Mucosa of descending colon (tissue), 3 donors: ENCODE data around the gene IFNG-AS1. TPM values are rescaled to one million over a fixed set of nuclear protein-coding genes. Genes with fewer than 3 reads are reported as not detected.

ENCODE experiments used
- ATAC-seq: fragments of 200-7000 bp; cut with Tn5 transposase; one replicate; pipeline ENCODE4 v1.9.1; 2020; ENCODE audit warnings: mild to moderate bottlenecking, moderate library complexity
- DNase-seq, 3 donors: peaks; one replicate each; pipeline ENCODE4 v3.0.0-alpha.2; 2020
- H3K36me3 ChIP-seq: fragments of 200-600 bp; one replicate; pipeline ENCODE4 v1.8.0; 2021; ENCODE audit warnings: low read depth, mild to moderate bottlenecking
- H3K4me1 ChIP-seq: fragments of 200-600 bp; one replicate; pipeline ENCODE4 v1.8.0; 2021; ENCODE audit warnings: low read depth, mild to moderate bottlenecking
- H3K4me3 ChIP-seq: fragments of 200-600 bp; one replicate; pipeline ENCODE4 v1.8.0; 2021; ENCODE audit warnings: mild to moderate bottlenecking
- H3K9me3 ChIP-seq: fragments of 200-600 bp; one replicate; pipeline ENCODE4 v1.8.0; 2021; ENCODE audit warnings: mild to moderate bottlenecking
- intact Hi-C, 2 donors: fragments of 100-400 bp; cut with DNase I in 1 of 2; cut with micrococcal nuclease in 1 of 2; formaldehyde crosslinking; loops; one replicate each; pipeline versions ENCODE4 v1.11.0 to v1.11.1; 2022; cut with DNase I, micrococcal nuclease
- total RNA-seq, 3 donors: library from RNA; stranded (reverse); fragmentation: NEBNext Ultra II Directional in 2 of 3; extraction: Animal tissue kit (Norgen Biotek cat#: 25700) in 2 of 3; gene quantifications; one replicate each; pipeline versions ENCODE4 v1.2.1 to v1.2.4, GENCODE V29; 2021 to 2023
- TF ChIP-seq, protein P1 (sequence below): fragments of 200-600 bp; IDR thresholded peaks from one replicate; pipeline ENCODE4 v1.8.0; 2022; ENCODE audit warnings: antibody characterized with exemption, mild to moderate bottlenecking
- donor health status: DM: no; HTN: no; CAD: no; lungs with moderate emphysema.
- donor health status: DM: no; HTN: no; CAD: no.
- donor health status: DM: no; HTN: yes; CAD: no.

Gene IFNG-AS1
- total RNA-seq, 3 donors from 2014 or later, result 0.17 to 0.70 TPM; not detected in 1

DNA sequence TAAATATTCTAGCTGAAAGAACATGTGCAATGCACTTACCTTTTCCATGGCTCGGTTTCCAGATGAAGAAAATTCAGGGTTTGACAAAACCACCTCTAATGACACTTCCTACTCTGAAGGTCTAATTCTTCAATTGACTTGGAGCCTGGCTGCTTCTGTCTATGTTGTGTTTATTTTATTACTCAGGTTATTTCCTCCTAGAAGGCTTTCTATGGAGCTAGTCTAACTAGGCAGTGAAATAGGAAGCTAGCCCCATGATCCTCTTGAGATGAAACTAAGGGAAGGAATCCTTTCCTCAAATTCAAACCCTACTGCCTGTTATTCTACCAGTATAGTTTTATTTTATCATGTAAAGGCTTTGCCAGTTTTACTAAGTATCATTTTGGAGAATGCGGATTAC lies 20.9 kb upstream of the IFNG-AS1 start:
- Histone ChIP-seq H3K9me3 (no peaks in the 10 kb centered on the region), H3K36me3 (no peaks in the 10 kb centered on the region), H3K4me1 (no peaks in the 10 kb centered on the region), H3K4me3 (no peak overlapping the region)
- intact Hi-C loops, result no loop called here
- no peak for DNase-seq
- ATAC-seq, result no peak
- TF ChIP-seq, protein P1, sequence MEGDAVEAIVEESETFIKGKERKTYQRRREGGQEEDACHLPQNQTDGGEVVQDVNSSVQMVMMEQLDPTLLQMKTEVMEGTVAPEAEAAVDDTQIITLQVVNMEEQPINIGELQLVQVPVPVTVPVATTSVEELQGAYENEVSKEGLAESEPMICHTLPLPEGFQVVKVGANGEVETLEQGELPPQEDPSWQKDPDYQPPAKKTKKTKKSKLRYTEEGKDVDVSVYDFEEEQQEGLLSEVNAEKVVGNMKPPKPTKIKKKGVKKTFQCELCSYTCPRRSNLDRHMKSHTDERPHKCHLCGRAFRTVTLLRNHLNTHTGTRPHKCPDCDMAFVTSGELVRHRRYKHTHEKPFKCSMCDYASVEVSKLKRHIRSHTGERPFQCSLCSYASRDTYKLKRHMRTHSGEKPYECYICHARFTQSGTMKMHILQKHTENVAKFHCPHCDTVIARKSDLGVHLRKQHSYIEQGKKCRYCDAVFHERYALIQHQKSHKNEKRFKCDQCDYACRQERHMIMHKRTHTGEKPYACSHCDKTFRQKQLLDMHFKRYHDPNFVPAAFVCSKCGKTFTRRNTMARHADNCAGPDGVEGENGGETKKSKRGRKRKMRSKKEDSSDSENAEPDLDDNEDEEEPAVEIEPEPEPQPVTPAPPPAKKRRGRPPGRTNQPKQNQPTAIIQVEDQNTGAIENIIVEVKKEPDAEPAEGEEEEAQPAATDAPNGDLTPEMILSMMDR, result no peak

DNA sequence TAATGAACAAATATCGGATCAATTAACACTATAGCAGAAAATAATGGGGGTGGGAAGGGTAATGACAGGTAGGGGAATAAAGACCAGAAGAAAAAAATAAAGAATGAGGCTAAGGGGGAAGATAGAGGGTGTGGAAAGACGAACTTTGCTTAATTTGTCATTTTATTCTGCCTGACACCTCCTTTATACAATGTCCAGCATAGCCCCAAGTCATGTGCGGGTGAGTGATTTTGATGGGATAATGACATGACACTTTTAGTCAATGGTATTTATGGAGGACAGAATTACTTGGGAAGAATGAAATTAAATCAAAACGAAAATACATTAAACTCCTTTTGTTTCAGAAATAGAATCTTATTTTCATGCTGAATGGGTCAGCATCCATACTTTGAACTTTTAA lies 20.5 kb upstream of the IFNG-AS1 start:
- no peaks in the 10 kb centered on the region for H3K9me3 ChIP-seq
- H3K4me1 ChIP-seq, result no peaks in the 10 kb centered on the region
- intact Hi-C loops, result no loop called here
- no peak overlapping the region for H3K4me3 ChIP-seq
- DNase-seq, result no peak
- TF ChIP-seq, protein P1, result no peak
- H3K36me3 ChIP-seq, result no peaks in the 10 kb centered on the region
- ATAC-seq, result no peak

DNA sequence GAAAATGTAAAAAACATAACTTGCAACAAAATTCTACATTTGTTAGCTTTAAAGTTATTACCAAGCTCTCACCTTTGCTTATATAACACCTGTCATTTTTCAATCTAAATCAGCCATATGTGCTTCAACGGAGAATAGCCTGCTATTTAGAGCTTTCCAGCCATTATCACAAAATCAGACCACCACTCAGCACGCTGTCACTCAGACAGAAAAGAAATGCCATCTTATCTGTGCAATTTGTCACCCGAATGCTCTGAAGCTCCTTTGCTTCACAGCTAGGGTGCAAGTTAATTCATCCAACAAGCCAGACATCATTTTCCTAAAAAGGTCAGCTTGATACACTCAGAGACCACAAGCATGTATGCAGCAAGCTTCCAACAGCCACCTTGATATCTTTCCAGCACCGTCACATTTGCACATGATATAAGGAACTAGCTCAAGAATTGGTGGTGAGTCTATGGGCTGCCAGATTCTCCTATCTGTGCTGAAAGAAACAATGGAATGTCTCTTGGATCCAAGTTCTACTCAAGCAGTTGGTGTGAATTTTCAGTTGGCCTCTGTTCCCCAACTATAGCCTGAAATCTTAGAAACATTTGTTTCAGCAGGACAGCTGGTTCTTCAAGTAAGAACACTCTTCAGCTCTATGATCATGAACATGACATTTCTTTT lies 20.0 kb upstream of the IFNG-AS1 start:
- H3K4me3 ChIP-seq, result no peak overlapping the region
- no peaks in the 10 kb centered on the region for H3K36me3 ChIP-seq
- intact Hi-C loops, result no loop called here
- no peak for ATAC-seq
- no peaks in the 10 kb centered on the region for H3K4me1 ChIP-seq
- TF ChIP-seq, protein P1, result no peak
- no peak for DNase-seq
- no peaks in the 10 kb centered on the region for H3K9me3 ChIP-seq

DNA sequence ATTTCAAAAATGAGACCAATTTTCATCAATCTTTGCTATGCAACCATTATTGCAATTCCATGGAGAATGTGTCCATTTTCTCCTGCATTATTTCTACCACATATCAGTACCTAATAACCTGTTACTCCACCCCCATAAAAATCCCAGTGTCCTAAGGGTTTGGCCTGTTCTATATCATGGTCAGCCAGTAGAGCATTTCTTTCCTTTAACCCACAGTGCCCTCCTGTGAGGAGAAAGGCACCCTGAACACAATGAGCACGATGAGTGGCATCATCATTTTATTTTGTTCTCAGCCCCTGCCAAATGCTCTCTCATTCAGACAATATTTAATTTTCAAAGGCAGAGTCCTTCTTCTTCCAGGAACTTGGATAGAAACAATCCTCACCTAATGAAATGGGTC lies 11.6 kb upstream of the IFNG-AS1 start:
- ATAC-seq (no peak), DNase-seq (no peak)
- H3K4me1 ChIP-seq, result no peaks in the 10 kb centered on the region
- no peak overlapping the region for H3K4me3 ChIP-seq
- TF ChIP-seq, protein P1, result no peak
- H3K9me3 ChIP-seq, result no peaks in the 10 kb centered on the region
- intact Hi-C loops, result no loop called here
- H3K36me3 ChIP-seq, result no peaks in the 10 kb centered on the region

DNA sequence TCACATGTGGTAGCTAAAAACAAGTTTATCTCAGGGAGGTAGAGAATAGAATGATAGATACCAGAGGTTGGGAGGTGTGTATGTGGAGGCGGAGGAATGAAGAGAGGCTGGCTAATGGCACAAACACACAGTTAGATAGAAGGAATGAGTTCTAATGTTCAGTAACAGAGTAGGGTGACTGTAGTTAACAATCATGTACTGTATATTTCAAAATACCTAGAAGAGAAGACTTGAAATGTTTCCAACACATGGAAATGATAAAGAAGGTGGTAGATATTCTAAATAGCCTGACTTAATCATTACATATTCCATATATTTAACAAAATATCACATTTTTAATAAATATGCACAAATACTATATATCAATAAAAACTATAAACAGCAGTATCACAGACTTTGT lies 8.9 kb upstream of the IFNG-AS1 start:
- intact Hi-C loops, result no loop called here
- TF ChIP-seq, protein P1, result no peak

More for the DNA sequence above, 8.9 kb upstream of the IFNG-AS1 start:
- Histone ChIP-seq H3K4me3 (no peak overlapping the region), H3K36me3 (no peaks in the 10 kb centered on the region), H3K4me1 (no peaks in the 10 kb centered on the region), H3K9me3 (no peaks in the 10 kb centered on the region)
- ATAC-seq (no peak), DNase-seq (no peak)
